GM23338 (cell line): ENCODE results near the gene CYP3A7. TPM values are rescaled to one million over a fixed set of nuclear protein-coding genes. Genes with fewer than 3 reads are reported as not detected.
A peak's percentile ranks its signal among the peaks of the same experiment; 100 is the strongest.
"Not testable (repeated sequence)": the region's sequence is repeated elsewhere in the genome, so short reads cannot be mapped to it uniquely, and the experiment has no call there.

Experiments used
- ATAC-seq: fragments of 200-7000 bp; cut with Tn5 transposase; 3 replicates; pipeline ENCODE4 v1.9.1; 2020
- DNase-seq: peaks from one replicate; pipeline ENCODE4 v3.0.0-alpha.2; 2015; ENCODE audit warnings: low spot score
- H2AFZ ChIP-seq: fragments of 200-600 bp; sonication (generic); 2 replicates; pipeline ENCODE4 v1.8.0; 2016; ENCODE audit warnings: antibody characterized with exemption, mild to moderate bottlenecking, moderate library complexity
- H3F3A ChIP-seq: fragments of 200-600 bp; sonication (generic); replicated peaks from 2 replicates; pipeline ENCODE4 v1.8.0; 2017; ENCODE audit warnings: antibody characterized with exemption, mixed run types, low read depth
- H3K27ac ChIP-seq: fragments of 200-600 bp; sonication (generic); 2 replicates; pipeline ENCODE4 v1.6.1; 2016; ENCODE audit warnings: low read depth
- H3K27me3 ChIP-seq: fragments of 200-600 bp; sonication (generic); 2 replicates; pipeline ENCODE4 v1.8.0; 2016; ENCODE audit warnings: mild to moderate bottlenecking, mixed run types, moderate library complexity; ENCODE audit not compliant: insufficient read depth
- H3K36me3 ChIP-seq: fragments of 200-600 bp; sonication (generic); 2 replicates; pipeline ENCODE4 v1.8.0; 2016; ENCODE audit warnings: mild to moderate bottlenecking; ENCODE audit not compliant: insufficient read depth
- H3K4me1 ChIP-seq: fragments of 200-600 bp; sonication (generic); 2 replicates; pipeline ENCODE4 v1.8.0; 2016; ENCODE audit warnings: mild to moderate bottlenecking, moderate library complexity; ENCODE audit not compliant: insufficient read depth
- H3K4me2 ChIP-seq: fragments of 200-600 bp; sonication (generic); 2 replicates; pipeline ENCODE4 v1.7.1; 2017; ENCODE audit warnings: mixed run types
- H3K4me3 ChIP-seq: fragments of 200-600 bp; sonication (generic); 2 replicates; pipeline ENCODE4 v1.6.1; 2016; ENCODE audit warnings: mixed run types
- H3K79me2 ChIP-seq: fragments of 200-600 bp; sonication (generic); replicated peaks from 2 replicates; pipeline ENCODE4 v1.8.0; 2017; ENCODE audit warnings: mild to moderate bottlenecking; ENCODE audit not compliant: insufficient read depth
- H3K9me2 ChIP-seq: fragments of 200-600 bp; sonication (generic); 2 replicates; pipeline ENCODE4 v1.8.0; 2017; ENCODE audit not compliant: insufficient read depth
- H4K20me1 ChIP-seq: fragments of 200-600 bp; sonication (generic); replicated peaks from 2 replicates; pipeline ENCODE4 v1.8.0; 2017; ENCODE audit warnings: mild to moderate bottlenecking; ENCODE audit not compliant: insufficient read depth
- H3K27ac Mint-ChIP-seq: 2 replicates; pipeline ENCODE4 v1.8.0; 2020; ENCODE audit warnings: inconsistent platforms, mild to moderate bottlenecking, moderate library complexity, mixed read lengths
- H3K27me3 Mint-ChIP-seq: 3 replicates; pipeline ENCODE4 v1.8.0; 2022; ENCODE audit warnings: low read depth, mild to moderate bottlenecking, moderate library complexity, mixed read lengths, inconsistent platforms; ENCODE audit not compliant: insufficient read depth, poor library complexity
- H3K36me3 Mint-ChIP-seq: 3 replicates; pipeline ENCODE4 v1.8.0; 2021; ENCODE audit warnings: low read depth, mild to moderate bottlenecking, inconsistent platforms, moderate library complexity, mixed read lengths
- H3K4me1 Mint-ChIP-seq: 3 replicates; pipeline ENCODE4 v1.8.0; 2020; ENCODE audit warnings: mild to moderate bottlenecking, inconsistent platforms, mixed read lengths
- H3K4me3 Mint-ChIP-seq: 3 replicates; pipeline ENCODE4 v1.8.0; 2021; ENCODE audit warnings: moderate library complexity, mild to moderate bottlenecking, inconsistent platforms, mixed read lengths
- H3K9me3 Mint-ChIP-seq: 3 replicates; pipeline ENCODE4 v1.8.0; 2020; ENCODE audit warnings: moderate library complexity, mild to moderate bottlenecking, inconsistent platforms, mixed read lengths
- CREB1 ChIP-seq: fragments of 250-450 bp; sonication (Bioruptor Pico); IDR thresholded peaks from 2 replicates; pipeline ENCODE4 v1.5.0; 2020; ENCODE audit warnings: low read depth, mild to moderate bottlenecking, moderate library complexity
- CTCF ChIP-seq, 2 experiments: fragments of 200-600 bp in 1 of 2; sonication (generic) in 1 of 2; conservative IDR thresholded peaks; 2 replicates each; pipeline versions ENCODE4 v1.5.1 to v1.6.1; 2016 to 2017; ENCODE audit warnings: antibody characterized with exemption in 2 of 2, low read depth in 2 of 2, mild to moderate bottlenecking in 2 of 2, moderate library complexity in 1 of 2
- ETS1 ChIP-seq: IDR thresholded peaks from 2 replicates; pipeline ENCODE4 v1.6.1; 2016; ENCODE audit warnings: antibody characterized with exemption
- EZH2phosphoT487 ChIP-seq: fragments of 200-600 bp; sonication (generic); IDR thresholded peaks from one replicate; pipeline ENCODE4 v1.8.1; 2018; ENCODE audit warnings: antibody characterized with exemption; ENCODE audit not compliant: unreplicated experiment
- STAT1 ChIP-seq: IDR thresholded peaks from one replicate; pipeline ENCODE4 v1.6.1; 2016; ENCODE audit warnings: antibody characterized with exemption; ENCODE audit not compliant: unreplicated experiment
- polyA plus RNA-seq: library from polyadenylated mRNA; unstranded; fragments of >200 nt; fragmentation: Nextera tagmentation; extraction: Ambion mirVana; gene quantifications from 2 replicates; pipeline ENCODE4 v1.2.1, GENCODE V29; 2016
- total RNA-seq: library from RNA; depleted of rRNA; stranded (reverse); fragments of >200 nt; shearing (Covaris generic); gene quantifications from 2 replicates; pipeline ENCODE4 v1.2.3, GENCODE V29; 2014

CYP3A7 gene
- total and polyA plus RNA-seq, 2 experiments from 2014 or later: 0.19 TPM; not detected in 1

- Histone ChIP-seq H3K27ac (no peak overlapping the region), H3K4me3 (no peak overlapping the region), H2AFZ (no peak overlapping the region), H3K36me3 (no peaks in the 10 kb centered on the region), H3K4me1 (0 out of 2 replicates have a peak, but pooled peaks cover 5% of the 10 kb centered on the region), H3K9me2 (0 out of 2 replicates have a peak, but pooled peaks cover 3% of the 10 kb centered on the region), H3K79me2 (no peaks in the 10 kb centered on the region), H3K27me3 (no peaks in the 10 kb centered on the region), H3K4me2 (no peak overlapping the region), H4K20me1 (no peaks in the 10 kb centered on the region), H3F3A (no peaks in the 10 kb centered on the region)
- DNase-seq (no peak), ATAC-seq (no peak)
- Mint-ChIP-seq H3K27ac (no peak overlapping the region), H3K4me1 (peaks cover 6% of the 10 kb centered on the region; the same call in 1 of the 3 replicates), H3K4me3 (no peak overlapping the region), H3K36me3 (no peaks in the 10 kb centered on the region), H3K27me3 (peaks cover 2% of the 10 kb centered on the region), H3K9me3 (no peaks in the 10 kb centered on the region)
- no peak for TF ChIP-seq ETS1
- TF ChIP-seq EZH2phosphoT487: no peak
- TF ChIP-seq CTCF (conservative IDR thresholded peaks at IDR 0.05; ENCODE audit: low read depth in 2 of 2): no peak
- TF ChIP-seq CREB1 (CRISPR knock-in tag): no peak
Observed at GRCh38 chr7:99737726-99738125, 2.7 kb upstream of the CYP3A7 start.

GRCh38 chr7:99736667-99737066 is 1.7 kb upstream of the CYP3A7 start:
- H3K4me3 ChIP-seq, H3K4me2 ChIP-seq, H3F3A ChIP-seq, H3K27ac ChIP-seq, H3K27me3 ChIP-seq, H3K79me2 ChIP-seq, DNase-seq, H3K27ac Mint-ChIP-seq, H3K36me3 Mint-ChIP-seq, H2AFZ ChIP-seq, H3K4me3 Mint-ChIP-seq, ATAC-seq, H3K4me1 ChIP-seq, H4K20me1 ChIP-seq, H3K9me3 Mint-ChIP-seq, H3K27me3 Mint-ChIP-seq, H3K36me3 ChIP-seq, H3K9me2 ChIP-seq, H3K4me1 Mint-ChIP-seq: not testable (repeated sequence)

GRCh38 chr7:99733448-99733847 is 1.5 kb downstream of the CYP3A7 start:
- H3K9me2 ChIP-seq: peaks cover 4% of the 10 kb centered on the region; the same call in 1 of the 2 replicates
- DNase-seq: peak; percentile 62
- H3K27me3 Mint-ChIP-seq: peaks cover 2% of the 10 kb centered on the region
- peaks cover 4% of the 10 kb centered on the region; the same call in 1 of the 3 replicates for H3K4me1 Mint-ChIP-seq
- H3K79me2 ChIP-seq: no peaks in the 10 kb centered on the region
- no peaks in the 10 kb centered on the region for H3K36me3 Mint-ChIP-seq
- no peaks in the 10 kb centered on the region for H3K27me3 ChIP-seq
- H3K27ac ChIP-seq: no peak overlapping the region
- H3K4me1 ChIP-seq: no peaks in the 10 kb centered on the region
- H3K27ac Mint-ChIP-seq: no peak overlapping the region
- no peaks in the 10 kb centered on the region for H3K9me3 Mint-ChIP-seq
- no peak overlapping the region for H3K4me3 Mint-ChIP-seq
- H4K20me1 ChIP-seq: no peaks in the 10 kb centered on the region
- TF ChIP-seq STAT1 (no peak), CTCF (conservative IDR thresholded peaks at IDR 0.05; ENCODE audit: low read depth in 2 of 2) (peak; percentile 57 to 61)
- no peak overlapping the region for H3K4me2 ChIP-seq
- no peaks in the 10 kb centered on the region for H3F3A ChIP-seq
- H2AFZ ChIP-seq: no peak overlapping the region
- no peaks in the 10 kb centered on the region for H3K36me3 ChIP-seq
- peak; percentile 75 for ATAC-seq
- no peak overlapping the region for H3K4me3 ChIP-seq
